ENCODE data around the gene ZNRF1.
A peak's percentile ranks its signal among the peaks of the same experiment; 100 is the strongest.

ZNRF1 gene

GRCh38 chr16:75096656-75097055, 97.8 kb downstream of the ZNRF1 start:
- Histone ChIP-seq H2BK15ac (ENCODE audit: low read depth, poor library complexity, severe bottlenecking) (peak overlapping the region; percentile 1), H2BK12ac (ENCODE audit: low read length in 2 of 2) (no peak overlapping the region), H3K4ac (ENCODE audit: low read depth in 1 of 2, low read length in 2 of 2) (no peak overlapping the region), H3K27me3 (ENCODE audit: control insufficient read depth in 1 of 2, insufficient read depth in 1 of 2, low read length in 2 of 2) (no peaks in the 10 kb centered on the region), H3K4me3 (ENCODE audit: insufficient read depth in 1 of 2, low read depth in 1 of 2, low read length in 2 of 2) (no peak overlapping the region), H4K8ac (ENCODE audit: low read length) (no peak overlapping the region), H3K4me1 (ENCODE audit: control insufficient read depth, insufficient read depth, low read depth, low read length) (peaks cover 26% of the 10 kb centered on the region), H3K27ac (ENCODE audit: low read length, poor library complexity, severe bottlenecking) (no peak overlapping the region), H2AFZ (ENCODE audit: low read depth, low read length) (no peak overlapping the region), H3K9ac (ENCODE audit: low read length) (no peak overlapping the region), H2AK5ac (ENCODE audit: low read length, severe bottlenecking) (no peak overlapping the region), H2BK5ac (ENCODE audit: low read depth, low read length, poor library complexity, severe bottlenecking) (no peak overlapping the region), H3K4me2 (ENCODE audit: low read length, poor library complexity, severe bottlenecking) (no peak overlapping the region), H4K91ac (ENCODE audit: low read length) (no peak overlapping the region), H3K18ac (ENCODE audit: low read depth in 1 of 2, low read length in 2 of 2) (no peak overlapping the region), H3K9me3 (ENCODE audit: control insufficient read depth, low read length) (no peaks in the 10 kb centered on the region), H2BK120ac (ENCODE audit: low read depth, low read length) (no peak overlapping the region), H3K36me3 (ENCODE audit: control insufficient read depth in 1 of 2, insufficient read depth in 2 of 2, low read depth in 1 of 2, low read length in 2 of 2) (peaks cover 22 to 36% of the 10 kb centered on the region in 2 experiments), H3K79me1 (replicated peaks; ENCODE audit: low read length, poor library complexity, severe bottlenecking) (peaks cover 51% of the 10 kb centered on the region), H3K14ac (ENCODE audit: low read length in 2 of 2) (no peak overlapping the region), H3K23ac (ENCODE audit: low read length in 2 of 2) (no peak overlapping the region)
- WGBS: 73% methylated on average over 3 of the region's 6 CpGs
- DNase-seq: no peak

- H3K9me3 ChIP-seq (ENCODE audit: control insufficient read depth, low read length): no peaks in the 10 kb centered on the region
- no peak overlapping the region for H2AFZ ChIP-seq (ENCODE audit: low read depth, low read length)
- H3K27me3 ChIP-seq (ENCODE audit: control insufficient read depth in 1 of 2, insufficient read depth in 1 of 2, low read length in 2 of 2): no peaks in the 10 kb centered on the region
- no peak overlapping the region for H3K18ac ChIP-seq (ENCODE audit: low read depth in 1 of 2, low read length in 2 of 2)
- H3K4me3 ChIP-seq (ENCODE audit: insufficient read depth in 1 of 2, low read depth in 1 of 2, low read length in 2 of 2): no peak overlapping the region
- no peak overlapping the region for H4K91ac ChIP-seq (ENCODE audit: low read length)
- no peak overlapping the region for H2BK12ac ChIP-seq (ENCODE audit: low read length in 2 of 2)
- no peak overlapping the region for H2BK5ac ChIP-seq (ENCODE audit: low read depth, low read length, poor library complexity, severe bottlenecking)
- H4K8ac ChIP-seq (ENCODE audit: low read length): no peak overlapping the region
- H3K27ac ChIP-seq (ENCODE audit: low read length, poor library complexity, severe bottlenecking): no peak overlapping the region
- H3K79me1 ChIP-seq (replicated peaks; ENCODE audit: low read length, poor library complexity, severe bottlenecking): peaks cover 53% of the 10 kb centered on the region
- H2BK15ac ChIP-seq (ENCODE audit: low read depth, poor library complexity, severe bottlenecking): no peak overlapping the region
- H3K23ac ChIP-seq (ENCODE audit: low read length in 2 of 2): no peak overlapping the region
- no peak for DNase-seq
- no peak overlapping the region for H2BK120ac ChIP-seq (ENCODE audit: low read depth, low read length)
- H3K4me1 ChIP-seq (ENCODE audit: control insufficient read depth, insufficient read depth, low read depth, low read length): peaks cover 26% of the 10 kb centered on the region
- H2AK5ac ChIP-seq (ENCODE audit: low read length, severe bottlenecking): no peak overlapping the region
- H3K14ac ChIP-seq (ENCODE audit: low read length in 2 of 2): no peak overlapping the region
- 94% methylated on average over 10 of the region's 10 CpGs for whole genome bisulfite sequencing
- H3K4me2 ChIP-seq (ENCODE audit: low read length, poor library complexity, severe bottlenecking): no peak overlapping the region
- H3K4ac ChIP-seq (ENCODE audit: low read depth in 1 of 2, low read length in 2 of 2): no peak overlapping the region
- peaks cover 22 to 36% of the 10 kb centered on the region in 2 experiments for H3K36me3 ChIP-seq (ENCODE audit: control insufficient read depth in 1 of 2, insufficient read depth in 2 of 2, low read depth in 1 of 2, low read length in 2 of 2)
- no peak overlapping the region for H3K9ac ChIP-seq (ENCODE audit: low read length)
Observed at GRCh38 chr16:75097191-75097761, 98.5 kb downstream of the ZNRF1 start.

GRCh38 chr16:75097941-75098901, 99.4 kb downstream of the ZNRF1 start:
- Histone ChIP-seq H3K27ac (ENCODE audit: low read length, poor library complexity, severe bottlenecking) (no peak overlapping the region), H2BK120ac (ENCODE audit: low read depth, low read length) (no peak overlapping the region), H3K23ac (ENCODE audit: low read length in 2 of 2) (no peak overlapping the region), H2BK15ac (ENCODE audit: low read depth, poor library complexity, severe bottlenecking) (no peak overlapping the region), H2AFZ (ENCODE audit: low read depth, low read length) (no peak overlapping the region), H2BK5ac (ENCODE audit: low read depth, low read length, poor library complexity, severe bottlenecking) (no peak overlapping the region), H3K27me3 (ENCODE audit: control insufficient read depth in 1 of 2, insufficient read depth in 1 of 2, low read length in 2 of 2) (no peaks in the 10 kb centered on the region), H3K4me1 (ENCODE audit: control insufficient read depth, insufficient read depth, low read depth, low read length) (peaks cover 26% of the 10 kb centered on the region), H3K4ac (ENCODE audit: low read depth in 1 of 2, low read length in 2 of 2) (peak overlapping the region in 1 of 2 experiments; percentile 2), H2AK5ac (ENCODE audit: low read length, severe bottlenecking) (no peak overlapping the region), H3K4me3 (ENCODE audit: insufficient read depth in 1 of 2, low read depth in 1 of 2, low read length in 2 of 2) (no peak overlapping the region), H4K8ac (ENCODE audit: low read length) (peak overlapping the region; percentile 28), H3K9ac (ENCODE audit: low read length) (no peak overlapping the region), H3K9me3 (ENCODE audit: control insufficient read depth, low read length) (no peaks in the 10 kb centered on the region), H2BK12ac (ENCODE audit: low read length in 2 of 2) (peak overlapping the region in 1 of 2 experiments; percentile 41), H3K79me1 (replicated peaks; ENCODE audit: low read length, poor library complexity, severe bottlenecking) (peaks cover 49% of the 10 kb centered on the region), H3K18ac (ENCODE audit: low read depth in 1 of 2, low read length in 2 of 2) (no peak overlapping the region), H3K36me3 (ENCODE audit: control insufficient read depth in 1 of 2, insufficient read depth in 2 of 2, low read depth in 1 of 2, low read length in 2 of 2) (peaks cover 22 to 36% of the 10 kb centered on the region in 2 experiments), H3K4me2 (ENCODE audit: low read length, poor library complexity, severe bottlenecking) (no peak overlapping the region), H4K91ac (ENCODE audit: low read length) (no peak overlapping the region), H3K14ac (ENCODE audit: low read length in 2 of 2) (no peak overlapping the region)
- 92% methylated on average over 15 of the region's 15 CpGs for WGBS
- no peak for DNase-seq

- Histone ChIP-seq H2AFZ (ENCODE audit: low read depth, low read length) (no peak overlapping the region), H3K14ac (ENCODE audit: low read length in 2 of 2) (no peak overlapping the region), H3K4ac (ENCODE audit: low read depth in 1 of 2, low read length in 2 of 2) (no peak overlapping the region), H4K91ac (ENCODE audit: low read length) (peak overlapping the region; percentile 43), H3K4me2 (ENCODE audit: low read length, poor library complexity, severe bottlenecking) (no peak overlapping the region), H2BK120ac (ENCODE audit: low read depth, low read length) (no peak overlapping the region), H2BK5ac (ENCODE audit: low read depth, low read length, poor library complexity, severe bottlenecking) (no peak overlapping the region), H3K23ac (ENCODE audit: low read length in 2 of 2) (no peak overlapping the region), H4K8ac (ENCODE audit: low read length) (peak overlapping the region; percentile 66), H3K18ac (ENCODE audit: low read depth in 1 of 2, low read length in 2 of 2) (no peak overlapping the region), H3K9me3 (ENCODE audit: control insufficient read depth, low read length) (no peaks in the 10 kb centered on the region), H3K36me3 (ENCODE audit: control insufficient read depth in 1 of 2, insufficient read depth in 2 of 2, low read depth in 1 of 2, low read length in 2 of 2) (peaks cover 19 to 29% of the 10 kb centered on the region in 2 experiments), H3K27ac (ENCODE audit: low read length, poor library complexity, severe bottlenecking) (no peak overlapping the region), H2AK5ac (ENCODE audit: low read length, severe bottlenecking) (no peak overlapping the region), H3K4me3 (ENCODE audit: insufficient read depth in 1 of 2, low read depth in 1 of 2, low read length in 2 of 2) (no peak overlapping the region), H3K9ac (ENCODE audit: low read length) (no peak overlapping the region), H2BK15ac (ENCODE audit: low read depth, poor library complexity, severe bottlenecking) (peak overlapping the region; percentile 60), H3K27me3 (ENCODE audit: control insufficient read depth in 1 of 2, insufficient read depth in 1 of 2, low read length in 2 of 2) (no peaks in the 10 kb centered on the region), H3K79me1 (replicated peaks; ENCODE audit: low read length, poor library complexity, severe bottlenecking) (peaks cover 43% of the 10 kb centered on the region), H3K4me1 (ENCODE audit: control insufficient read depth, insufficient read depth, low read depth, low read length) (peaks cover 24% of the 10 kb centered on the region), H2BK12ac (ENCODE audit: low read length in 2 of 2) (no peak overlapping the region)
- no peak for DNase-seq
- 74% methylated on average over 8 of the region's 8 CpGs for WGBS
Observed at GRCh38 chr16:75099075-75099667, 100.3 kb downstream of the ZNRF1 start.
